HepG2 (cell line): ENCODE results near the gene ANKS4B. TPM values are rescaled to one million over a fixed set of nuclear protein-coding genes. Genes with fewer than 3 reads are reported as not detected.

Source experiments
- ATF3 ChIP-seq: sonication (generic); formaldehyde crosslinking; IDR thresholded peaks from 2 replicates; pipeline ENCODE4 v1.4.0; 2020; ENCODE audit warnings: missing genetic modification reagents
- BCL6 ChIP-seq: IDR thresholded peaks from 2 replicates; pipeline ENCODE4 v1.6.1; 2016; ENCODE audit warnings: missing genetic modification reagents, missing compliant biosample characterization
- DNMT3B ChIP-seq: conservative IDR thresholded peaks from 2 replicates; pipeline ENCODE4 v1.6.1; 2016; ENCODE audit warnings: missing biosample characterization, control low read depth
- EHMT2 ChIP-seq: fragments of 200-600 bp; sonication (generic); IDR thresholded peaks from 2 replicates; pipeline ENCODE4 v1.7.0; 2017; ENCODE audit warnings: antibody characterized with exemption, low read depth, low read length, borderline replicate concordance
- MAFK ChIP-seq, 2 experiments: IDR thresholded peaks in 1 of 2; conservative IDR thresholded peaks in 1 of 2; 2 replicates each; pipeline ENCODE4 v1.6.1; 2011; ENCODE audit warnings: improper control_type of control experiment in 2 of 2, low read length in 2 of 2
- PHF8 ChIP-seq: sonication (generic); formaldehyde crosslinking; IDR thresholded peaks from 2 replicates; pipeline ENCODE4 v1.5.0; 2020; ENCODE audit warnings: missing genetic modification reagents
- SNAI1 ChIP-seq: sonication (generic); formaldehyde crosslinking; IDR thresholded peaks from 2 replicates; pipeline ENCODE4 v1.5.0; 2020; ENCODE audit warnings: mild to moderate bottlenecking, missing genetic modification reagents, borderline replicate concordance
- TARDBP ChIP-seq: sonication (generic); formaldehyde crosslinking; IDR thresholded peaks from 2 replicates; pipeline ENCODE4 v1.8.0; 2022; ENCODE audit warnings: mild to moderate bottlenecking, missing genetic modification reagents
- TOE1 ChIP-seq: sonication (generic); formaldehyde crosslinking; IDR thresholded peaks from 2 replicates; pipeline ENCODE4 v1.4.0; 2020; ENCODE audit warnings: mild to moderate bottlenecking, missing genetic modification reagents
- WIZ ChIP-seq: sonication (generic); formaldehyde crosslinking; IDR thresholded peaks from 2 replicates; pipeline ENCODE4 v1.5.1; 2020; ENCODE audit warnings: mild to moderate bottlenecking, missing genetic modification reagents
- ZBTB3 ChIP-seq: sonication (generic); formaldehyde crosslinking; IDR thresholded peaks from 2 replicates; pipeline ENCODE4 v1.4.0; 2020; ENCODE audit warnings: low read depth, mild to moderate bottlenecking, moderate library complexity, missing genetic modification reagents, borderline replicate concordance
- ZBTB7B ChIP-seq: sonication (generic); formaldehyde crosslinking; IDR thresholded peaks from 2 replicates; pipeline ENCODE4 v1.4.0; 2020; ENCODE audit warnings: missing genetic modification reagents
- ZKSCAN1 ChIP-seq: fragments of 150-350 bp; IDR thresholded peaks from 2 replicates; pipeline ENCODE4 v1.6.1; 2014; ENCODE audit warnings: low read length
- ZNF10 ChIP-seq: sonication (generic); formaldehyde crosslinking; IDR thresholded peaks from 2 replicates; pipeline ENCODE4 v1.4.0; 2020; ENCODE audit warnings: mild to moderate bottlenecking, low read depth, missing genetic modification reagents, borderline replicate concordance
- ZNF225 ChIP-seq: sonication (generic); formaldehyde crosslinking; IDR thresholded peaks from 2 replicates; pipeline ENCODE4 v1.4.0; 2020; ENCODE audit warnings: mild to moderate bottlenecking, missing genetic modification reagents
- ZNF24 ChIP-seq: fragments of 450-650 bp; IDR thresholded peaks from 2 replicates; pipeline ENCODE4 v1.6.1; 2017; ENCODE audit warnings: antibody characterized with exemption, mild to moderate bottlenecking
- ZNF264 ChIP-seq: sonication (generic); formaldehyde crosslinking; IDR thresholded peaks from 2 replicates; pipeline ENCODE4 v1.4.0; 2020; ENCODE audit warnings: missing genetic modification reagents
- ZNF557 ChIP-seq: sonication (generic); formaldehyde crosslinking; IDR thresholded peaks from 2 replicates; pipeline ENCODE4 v1.4.0; 2020; ENCODE audit warnings: missing genetic modification reagents
- ZNF567 ChIP-seq: sonication (generic); formaldehyde crosslinking; IDR thresholded peaks from 2 replicates; pipeline ENCODE4 v1.8.1; 2023; ENCODE audit warnings: mild to moderate bottlenecking, missing genetic modification reagents, borderline replicate concordance
- ZNF614 ChIP-seq: IDR thresholded peaks from 2 replicates; pipeline ENCODE4 v1.6.1; 2018; ENCODE audit warnings: missing biosample characterization, missing genetic modification reagents, inconsistent platforms, borderline replicate concordance
- ZNF619 ChIP-seq: sonication (generic); formaldehyde crosslinking; IDR thresholded peaks from 2 replicates; pipeline ENCODE4 v1.4.0; 2020; ENCODE audit warnings: mild to moderate bottlenecking, missing genetic modification reagents
- ZNF770 ChIP-seq: sonication (generic); formaldehyde crosslinking; IDR thresholded peaks from 2 replicates; pipeline ENCODE4 v1.5.0; 2020; ENCODE audit warnings: mild to moderate bottlenecking, missing genetic modification reagents
- polyA plus RNA-seq, 8 experiments: library from polyadenylated mRNA; depleted of rRNA in 3 of 8; stranded (reverse) in 7 of 8; unstranded in 1 of 8; fragments of >200 nt; fragmentation: Illumina TruSeq in 4 of 8; extraction: Trizol in 4 of 8; gene quantifications; 2 replicates each; pipeline versions ENCODE4 v1.2.1 to v1.2.3, GENCODE V29; 2011 to 2016; ENCODE audit warnings: low read depth in 4 of 8, missing spikeins in 1 of 8, mixed read lengths in 1 of 8; ENCODE audit not compliant: insufficient read depth in 1 of 8
- total RNA-seq, 5 experiments: library from RNA; depleted of rRNA; stranded (reverse); fragments of >200 nt; fragmentation: Illumina TruSeq; extraction: Trizol; gene quantifications; 2 replicates each; pipeline ENCODE4 v1.2.3, GENCODE V29; 2016; ENCODE audit warnings: low read depth in 1 of 5

The ANKS4B gene
- total and polyA plus RNA-seq, 2 of the 13 experiments (the other 11 are each of a cell fraction or from before 2014, with no cell fraction given) = 6.5 to 30.0 TPM

- TF ChIP-seq ZNF770 (peak; percentile 48; the same call in 1 of the 2 replicates), TARDBP (peak; percentile 86; the same call in 1 of the 2 replicates), PHF8 (CRISPR knock-in tag) (peak; percentile 61), WIZ (no peak), SNAI1 (CRISPR knock-in tag) (peak; percentile 92; the same call in 1 of the 2 replicates), ZNF619 (CRISPR knock-in tag) (peak; percentile 100), ZNF557 (CRISPR knock-in tag) (peak; percentile 83; the same call in 1 of the 2 replicates), ZNF567 (CRISPR knock-in tag) (peak; percentile 93), EHMT2 (no peak; the same call in 1 of the 2 replicates), ZNF614 (peak; percentile 99), TOE1 (CRISPR knock-in tag) (peak; percentile 84), ZKSCAN1 (no peak), DNMT3B (CRISPR knock-in tag) (peak; percentile 89; the same call in 1 of the 2 replicates), BCL6 (CRISPR knock-in tag) (peak; percentile 62; the same call in 1 of the 2 replicates), ZNF225 (CRISPR knock-in tag) (peak; percentile 86; the same call in 1 of the 2 replicates), ATF3 (CRISPR knock-in tag) (peak; percentile 70), ZNF24 (peak; percentile 57; the same call in 1 of the 2 replicates), ZBTB3 (peak; percentile 86), ZNF10 (CRISPR knock-in tag) (peak; percentile 22; the same call in 1 of the 2 replicates), ZNF264 (no peak), MAFK (conservative IDR thresholded peaks at IDR 0.05 in 1 of 2, IDR thresholded peaks at IDR 0.05 in 1 of 2; ENCODE audit: low read length in 2 of 2) (peak in 1 of 2 experiments; percentile 68; a peak in 3 of 4 replicates), ZBTB7B (peak; percentile 66; the same call in 1 of the 2 replicates)
Measured at GRCh38 chr16:21300309-21301167, 67.0 kb downstream of the ANKS4B start (continued).
